Lung (tissue), 12 donors: ENCODE results near the gene SIGLEC1. TPM values are rescaled to one million over a fixed set of nuclear protein-coding genes. Genes with fewer than 3 reads are reported as not detected.

Experiments
- ATAC-seq: fragments of 200-7000 bp; cut with Tn5 transposase; one replicate; pipeline ENCODE4 v1.9.1; 2020; ENCODE audit warnings: moderate number of reproducible peaks; ENCODE audit not compliant: insufficient read depth, low FRiP score
- DNase-seq, 3 donors: peaks; one replicate each; pipeline ENCODE4 v3.0.0-alpha.2; 2013 to 2017
- H3K27ac ChIP-seq, 2 donors: one replicate each; pipeline ENCODE4 v1.5.1; 2013; ENCODE audit warnings: mild to moderate bottlenecking in 2 of 2, moderate library complexity in 2 of 2, control low read depth in 1 of 2, inconsistent platforms in 1 of 2, low read depth in 1 of 2, low read length in 1 of 2
- H3K27me3 ChIP-seq, 3 donors: one replicate each; pipeline ENCODE4 v1.5.1; 2013; ENCODE audit warnings: low read length in 2 of 3; ENCODE audit not compliant: control insufficient read depth in 3 of 3, insufficient read depth in 3 of 3
- H3K36me3 ChIP-seq, 4 donors: one replicate each; pipeline ENCODE4 v1.5.1; 2013; ENCODE audit warnings: low read length in 4 of 4, mild to moderate bottlenecking in 1 of 4, moderate library complexity in 1 of 4; ENCODE audit not compliant: control insufficient read depth in 4 of 4, insufficient read depth in 4 of 4
- H3K4me1 ChIP-seq, 5 donors: one replicate each; pipeline ENCODE4 v1.5.1; 2013; ENCODE audit warnings: low read length in 5 of 5, mild to moderate bottlenecking in 2 of 5, moderate library complexity in 1 of 5; ENCODE audit not compliant: control insufficient read depth in 5 of 5, insufficient read depth in 5 of 5
- H3K4me3 ChIP-seq: one replicate; pipeline ENCODE4 v1.5.1; 2013; ENCODE audit warnings: mild to moderate bottlenecking, control low read depth, moderate library complexity
- H3K9ac ChIP-seq, 2 donors: one replicate each; pipeline ENCODE4 v1.5.1; 2013; ENCODE audit warnings: low read length in 2 of 2, control low read depth in 1 of 2; ENCODE audit not compliant: insufficient read depth in 1 of 2
- H3K9me3 ChIP-seq, 4 donors: one replicate each; pipeline ENCODE4 v1.5.1; 2013; ENCODE audit warnings: low read length in 3 of 4, mild to moderate bottlenecking in 1 of 4, moderate library complexity in 1 of 4; ENCODE audit not compliant: control insufficient read depth in 4 of 4, insufficient read depth in 3 of 4
- CTCF ChIP-seq: IDR thresholded peaks from 2 replicates; pipeline ENCODE4 v1.5.1; 2012; ENCODE audit warnings: mild to moderate bottlenecking; ENCODE audit errors: control extremely low read depth, extremely low read depth
- WGBS, 2 donors: extraction: QIAGEN DNeasy Blood & Tissue Kit; methylation state at CpG; one replicate each; pipeline ENCODE4 v1.1.7; 2013; 5-methylcytosine and 5-hydroxymethylcytosine counted together
- polyA plus RNA-seq, 2 donors: library from polyadenylated mRNA; stranded (reverse); fragments of 200-250 nt; gene quantifications; one replicate each; pipeline ENCODE4 v1.2.1, GENCODE V29; 2013
- total RNA-seq, 2 donors: library from RNA; depleted of rRNA in 1 of 2; stranded (reverse); fragments of >200 nt in 1 of 2; gene quantifications; one replicate each; pipeline ENCODE4 v1.2.1, GENCODE V29; 2014 to 2021
- donor health status: control.
- donor health status: control.
- donor health status: Bipolar disorder and iron deficiency.
- donor health status: healthy.
- donor health status: DM: yes; HTN: yes; CAD: no.

SIGLEC1 gene
- total and polyA plus RNA-seq, 4 donors = 3.7 to 34.2 (median 18.7) TPM

GRCh38 chr20:3743251-3743650 lies 30.9 kb upstream of the SIGLEC1 start:
- 75 to 89% methylated on average over 2 of the region's 2 CpGs for WGBS, 2 donors
- ATAC-seq (no peak), DNase-seq (no peak)
- Histone ChIP-seq H3K9me3 (no peaks in the 10 kb centered on the region), H3K9ac (no peak overlapping the region), H3K4me3 (no peak overlapping the region), H3K36me3 (peaks cover 0 to 11% (median 9%) of the 10 kb centered on the region in 4 donors), H3K27ac (no peak overlapping the region), H3K4me1 (peaks cover 0 to 16% (median 10%) of the 10 kb centered on the region in 5 donors), H3K27me3 (peaks cover 0 to 4% (median 0%) of the 10 kb centered on the region in 3 donors)
- no peak for TF ChIP-seq CTCF

- no peak for TF ChIP-seq CTCF
- H3K4me1 ChIP-seq = peaks cover 0 to 24% (median 13%) of the 10 kb centered on the region in 5 donors
- H3K9me3 ChIP-seq = no peaks in the 10 kb centered on the region
- H3K27me3 ChIP-seq = peaks cover 0 to 4% (median 0%) of the 10 kb centered on the region in 3 donors
- ATAC-seq = no peak
- H3K4me3 ChIP-seq = no peak overlapping the region
- no peak overlapping the region for H3K9ac ChIP-seq
- no peak overlapping the region for H3K27ac ChIP-seq
- 85% methylated on average over 7 of the region's 7 CpGs for WGBS, 2 donors
- H3K36me3 ChIP-seq = peaks cover 0 to 11% (median 8%) of the 10 kb centered on the region in 4 donors
- no peak for DNase-seq
Measured at GRCh38 chr20:3741836-3742458, 29.5 kb upstream of the SIGLEC1 start.

GRCh38 chr20:3740615-3741301 lies 28.4 kb upstream of the SIGLEC1 start:
- H3K4me3 ChIP-seq = no peak overlapping the region
- 92 to 95% methylated on average over 15 of the region's 15 CpGs for WGBS, 2 donors
- H3K36me3 ChIP-seq = peaks cover 0 to 11% (median 7%) of the 10 kb centered on the region in 4 donors
- TF ChIP-seq CTCF = no peak
- H3K9ac ChIP-seq = no peak overlapping the region
- peaks cover 0 to 25% (median 13%) of the 10 kb centered on the region in 5 donors for H3K4me1 ChIP-seq
- no peak for ATAC-seq
- H3K9me3 ChIP-seq = no peaks in the 10 kb centered on the region
- DNase-seq = no peak
- peak overlapping the region in 1 of 2 donors; percentile 91 for H3K27ac ChIP-seq
- H3K27me3 ChIP-seq = peaks cover 0 to 4% (median 0%) of the 10 kb centered on the region in 3 donors
